H1 (cell line): Measurements from ENCODE around the gene SLC24A3. TPM values are rescaled to one million over a fixed set of nuclear protein-coding genes. Genes with fewer than 3 reads are reported as not detected.

Source experiments
- CTCF ChIA-PET: fragments of 300-600 bp; sonication (Branson Sonifier 250); formaldehyde crosslinking; loops from one replicate; lab custom pipeline; 2021; ENCODE audit not compliant: partially characterized antibody; lab: Charles Lee
- POLR2A ChIA-PET: fragments of 300-600 bp; sonication (Branson Sonifier 250); formaldehyde crosslinking; loops from one replicate; lab custom pipeline; 2021; ENCODE audit warnings: inconsistent platforms; ENCODE audit not compliant: partially characterized antibody; lab: Charles Lee
- DNase-seq, 2 experiments: peaks; one replicate each; pipeline versions ENCODE4 v3.0.0 to v3.0.0-alpha.2; 2010 to 2022; ENCODE audit warnings: low spot score in 2 of 2, low read depth in 1 of 2, mixed read lengths in 1 of 2
- FAIRE-seq: peaks from 2 replicates; lab custom pipeline; 2011; peaks lifted over from hg19 to GRCh38; lab: Jason Lieb, UNC
- H2AFZ ChIP-seq: 2 replicates; pipeline ENCODE4 v1.8.1; 2012; ENCODE audit warnings: low read length, inconsistent platforms
- H2AK5ac ChIP-seq: 2 replicates; pipeline ENCODE4 v1.6.1; 2013; ENCODE audit warnings: low read depth, low read length
- H2BK120ac ChIP-seq: replicated peaks from 2 replicates; pipeline ENCODE3; 2013; ENCODE audit warnings: low read depth, low read length, inconsistent platforms
- H2BK12ac ChIP-seq: 2 replicates; pipeline ENCODE4 v1.6.1; 2013; ENCODE audit warnings: low read depth, low read length
- H2BK15ac ChIP-seq: 2 replicates; pipeline ENCODE4 v1.6.1; 2013; ENCODE audit warnings: low read length
- H2BK20ac ChIP-seq: 2 replicates; pipeline ENCODE4 v1.6.1; 2013; ENCODE audit warnings: low read length
- H2BK5ac ChIP-seq: 2 replicates; pipeline ENCODE4 v1.6.1; 2013; ENCODE audit warnings: low read depth, low read length
- H3K14ac ChIP-seq: 2 replicates; pipeline ENCODE4 v1.6.1; 2013; ENCODE audit warnings: inconsistent platforms; ENCODE audit not compliant: insufficient read length
- H3K18ac ChIP-seq: 2 replicates; pipeline ENCODE4 v1.6.1; 2013; ENCODE audit warnings: low read length; ENCODE audit errors: extremely low read depth
- H3K23ac ChIP-seq: 2 replicates; pipeline ENCODE4 v1.6.1; 2013; ENCODE audit warnings: inconsistent platforms; ENCODE audit not compliant: insufficient read length
- H3K23me2 ChIP-seq: 2 replicates; pipeline ENCODE4 v1.6.1; 2013; ENCODE audit warnings: low read depth, low read length
- H3K27ac ChIP-seq: 2 replicates; pipeline ENCODE4 v1.6.1; 2011; ENCODE audit warnings: low read depth, low read length, inconsistent platforms
- H3K27me3 ChIP-seq, 4 experiments: replicated peaks in 1 of 4; 1 replicate in 1 of 4; 2 replicates in 3 of 4; pipeline versions ENCODE4 v1.6.1 to v1.8.1; 2011 to 2013; ENCODE audit warnings: low read length in 3 of 4, mild to moderate bottlenecking in 3 of 4, inconsistent platforms in 2 of 4, mixed read lengths in 2 of 4, moderate library complexity in 1 of 4; ENCODE audit not compliant: control insufficient read depth in 3 of 4, insufficient read depth in 3 of 4; ENCODE audit errors: extremely low read depth in 1 of 4
- H3K36me3 ChIP-seq, 4 experiments: 2 replicates each; pipeline versions ENCODE4 v1.6.1 to v1.8.1; 2011 to 2013; ENCODE audit warnings: mild to moderate bottlenecking in 4 of 4, low read length in 3 of 4, moderate library complexity in 2 of 4, control low read depth in 1 of 4, inconsistent platforms in 1 of 4; ENCODE audit not compliant: insufficient read depth in 4 of 4, control insufficient read depth in 2 of 4
- H3K4ac ChIP-seq: replicated peaks from 2 replicates; pipeline ENCODE3; 2013; ENCODE audit warnings: low read length, low read depth, mixed read lengths, inconsistent platforms; ENCODE audit not compliant: insufficient read length
- H3K4me1 ChIP-seq, 4 experiments: replicated peaks in 1 of 4; 1 replicate in 1 of 4; 2 replicates in 3 of 4; pipeline versions ENCODE4 v1.6.1 to v1.8.1; 2011 to 2013; ENCODE audit warnings: low read length in 3 of 4, inconsistent platforms in 2 of 4, mixed read lengths in 1 of 4; ENCODE audit not compliant: insufficient read depth in 4 of 4, control insufficient read depth in 3 of 4
- H3K4me2 ChIP-seq, 2 experiments: 2 replicates each; pipeline versions ENCODE4 v1.6.1 to v1.8.1; 2011 to 2013; ENCODE audit warnings: low read depth in 2 of 2, low read length in 2 of 2, control low read depth in 1 of 2, inconsistent platforms in 1 of 2, mild to moderate bottlenecking in 1 of 2; ENCODE audit not compliant: insufficient read depth in 1 of 2
- H3K4me3 ChIP-seq, 4 experiments: fragments of 200-600, 300-600 bp in 1 of 4; sonication (generic), shearing (Covaris generic), sonication (Bioruptor Twin) in 1 of 4; 2 replicates each; pipeline versions ENCODE4 v1.5.1 to v1.8.1; 2011 to 2016; ENCODE audit warnings: low read length in 4 of 4, low read depth in 3 of 4, control low read depth in 2 of 4, inconsistent platforms in 2 of 4, mild to moderate bottlenecking in 2 of 4, mixed read lengths in 1 of 4, moderate library complexity in 1 of 4; ENCODE audit not compliant: insufficient read depth in 2 of 4; ENCODE audit errors: extremely low read depth in 1 of 4
- H3K56ac ChIP-seq: replicated peaks from 2 replicates; pipeline ENCODE3; 2013; ENCODE audit warnings: low read depth, mild to moderate bottlenecking, mixed read lengths, low read length, inconsistent platforms; ENCODE audit not compliant: insufficient read length
- H3K79me1 ChIP-seq: 2 replicates; pipeline ENCODE4 v1.6.1; 2013; ENCODE audit warnings: low read depth, low read length, control low read depth
- H3K79me2 ChIP-seq, 2 experiments: 2 replicates each; pipeline versions ENCODE4 v1.6.1 to v1.8.1; 2012 to 2013; ENCODE audit warnings: low read length in 2 of 2, mild to moderate bottlenecking in 2 of 2, inconsistent platforms in 1 of 2; ENCODE audit not compliant: insufficient read depth in 2 of 2, control insufficient read depth in 1 of 2
- H3K9ac ChIP-seq, 4 experiments: replicated peaks in 1 of 4; 1 replicate in 1 of 4; 2 replicates in 3 of 4; pipeline versions ENCODE4 v1.6.1 to v1.8.1; 2011 to 2013; ENCODE audit warnings: low read depth in 3 of 4, low read length in 3 of 4, control low read depth in 2 of 4, mild to moderate bottlenecking in 2 of 4, moderate library complexity in 2 of 4, inconsistent platforms in 1 of 4; ENCODE audit errors: extremely low read depth in 1 of 4
- H3K9me3 ChIP-seq, 2 experiments: 2 replicates each; pipeline versions ENCODE4 v1.6.1 to v1.8.1; 2012 to 2013; ENCODE audit warnings: mild to moderate bottlenecking in 2 of 2, moderate library complexity in 2 of 2, control low read depth in 1 of 2, inconsistent platforms in 1 of 2, low read depth in 1 of 2, low read length in 1 of 2, mixed read lengths in 1 of 2; ENCODE audit not compliant: insufficient read depth in 2 of 2
- H4K20me1 ChIP-seq, 2 experiments: replicated peaks in 1 of 2; 2 replicates each; pipeline versions ENCODE3 to v1.8.1; 2011 to 2013; ENCODE audit warnings: inconsistent platforms in 2 of 2, low read length in 2 of 2, mild to moderate bottlenecking in 1 of 2; ENCODE audit not compliant: insufficient read depth in 2 of 2, control insufficient read depth in 1 of 2
- H4K5ac ChIP-seq: 2 replicates; pipeline ENCODE4 v1.6.1; 2013; ENCODE audit warnings: low read length, low read depth, mixed read lengths, inconsistent platforms; ENCODE audit not compliant: insufficient read length
- H4K8ac ChIP-seq: 2 replicates; pipeline ENCODE4 v1.8.0; 2013; ENCODE audit warnings: mild to moderate bottlenecking, moderate library complexity, low read length, inconsistent platforms; ENCODE audit not compliant: insufficient read depth; ENCODE audit errors: extremely low read depth
- H4K91ac ChIP-seq: replicated peaks from 2 replicates; pipeline ENCODE3; 2013; ENCODE audit warnings: low read length, mixed read lengths, inconsistent platforms; ENCODE audit not compliant: insufficient read length
- ATF2 ChIP-seq: IDR thresholded peaks from 2 replicates; pipeline ENCODE4 v1.6.1; 2012; ENCODE audit warnings: low read length, inconsistent platforms
- GABPA ChIP-seq: IDR thresholded peaks from 2 replicates; pipeline ENCODE4 v1.6.1; 2011; ENCODE audit warnings: mild to moderate bottlenecking, low read length, moderate library complexity, borderline replicate concordance; ENCODE audit not compliant: insufficient read depth
- RFX5 ChIP-seq: IDR thresholded peaks from 2 replicates; pipeline ENCODE4 v1.6.1; 2011; ENCODE audit warnings: low read depth, low read length, improper control_type of control experiment, borderline replicate concordance
- RXRA ChIP-seq: IDR thresholded peaks from 2 replicates; pipeline ENCODE4 v1.6.1; 2011; ENCODE audit warnings: low read depth, mild to moderate bottlenecking, low read length, moderate library complexity; ENCODE audit not compliant: insufficient read depth
- TBP ChIP-seq: IDR thresholded peaks from 2 replicates; pipeline ENCODE4 v1.6.1; 2011; ENCODE audit warnings: low read depth, low read length, improper control_type of control experiment
- TCF12 ChIP-seq: IDR thresholded peaks from 2 replicates; pipeline ENCODE4 v1.6.1; 2011; ENCODE audit warnings: low read depth, mild to moderate bottlenecking, low read length
- WGBS, 2 experiments: shearing (Covaris generic) in 1 of 2; methylation state at CpG; one replicate each; pipeline versions ENCODE4 v1.1.6 to v1.1.7; 2013 to 2015; ENCODE audit warnings: low lambda C conversion rate in 2 of 2, mixed read lengths in 2 of 2, inconsistent platforms in 1 of 2, low coverage in 1 of 2, missing lambda C conversion rate in 1 of 2; ENCODE audit not compliant: insufficient replicate concordance in 2 of 2, insufficient coverage in 1 of 2, insufficient read length in 1 of 2; ENCODE audit errors: extremely low coverage in 1 of 2, missing lambda C conversion rate in 1 of 2; 5-methylcytosine and 5-hydroxymethylcytosine counted together
- polyA plus RNA-seq, 7 experiments: library from polyadenylated mRNA; depleted of rRNA in 3 of 7; stranded (reverse) in 5 of 7; unstranded in 2 of 7; fragments of >200 nt in 5 of 7; fragments of 200-250 nt in 2 of 7; gene quantifications; 1 replicate in 5 of 7; 2 replicates in 1 of 7; 4 replicates in 1 of 7; pipeline versions ENCODE4 v1.2.1 to v1.2.3, GENCODE V29; 2011 to 2013; ENCODE audit warnings: missing spikeins in 2 of 7, mixed read lengths in 2 of 7
- total RNA-seq: library from RNA; stranded (reverse); fragmentation: NEBNext Ultra II Directional; extraction: Animal tissue kit (Norgen Biotek cat#: 25700); gene quantifications from 2 replicates; pipeline ENCODE4 v1.2.1, GENCODE V29; 2021

SLC24A3 gene
- total and polyA plus RNA-seq, 2 of the 8 experiments (the other 6 are each of a cell fraction or from before 2014, with no cell fraction given), result 4.5 to 6.3 TPM

- Histone ChIP-seq H3K14ac (no peak overlapping the region), H3K4ac (no peak overlapping the region), H3K9ac (no peak overlapping the region), H4K91ac (no peak overlapping the region), H4K20me1 (no peaks in the 10 kb centered on the region), H3K27me3 (no peaks in the 10 kb centered on the region), H2BK5ac (no peak overlapping the region), H2BK15ac (no peak overlapping the region), H3K18ac (no peak overlapping the region), H3K4me2 (no peak overlapping the region), H2AK5ac (no peak overlapping the region), H3K9me3 (no peaks in the 10 kb centered on the region), H3K4me1 (no peaks in the 10 kb centered on the region), H3K4me3 (no peak overlapping the region), H2BK12ac (no peak overlapping the region), H4K5ac (no peak overlapping the region), H2BK120ac (no peak overlapping the region), H3K36me3 (no peaks in the 10 kb centered on the region; a peak in 1 of 8 replicates), H3K27ac (no peak overlapping the region), H2AFZ (no peak overlapping the region), H4K8ac (no peak overlapping the region), H3K56ac (no peak overlapping the region), H3K23me2 (no peaks in the 10 kb centered on the region; the same call in 1 of the 2 replicates), H3K23ac (no peak overlapping the region), H3K79me1 (no peaks in the 10 kb centered on the region), H2BK20ac (no peak overlapping the region), H3K79me2 (no peaks in the 10 kb centered on the region)
- ChIA-PET POLR2A (interaction anchor here (1.2 kb wide), 1 partner anchor 138 kb away, joined by 3 read pairs; no protein-coding TSS in a partner anchor), CTCF (interaction anchor here (1.6 kb wide), 1 partner anchor 128 kb away, joined by 3 read pairs; no protein-coding TSS in a partner anchor)
- TF ChIP-seq TBP (no peak), TCF12 (no peak), RXRA (no peak), GABPA (no peak), ATF2 (no peak), RFX5 (no peak)
- DNase-seq (no peak), FAIRE-seq (no peak)
- WGBS, 2 experiments, result 100% methylated on average over 1 of the region's 1 CpG; no CpG with 5 or more reads in 1 of the 2 experiments
Measured at GRCh38 chr20:19335341-19335740, 122.9 kb downstream of the SLC24A3 start.
